ENCODE results near the gene PTPRT. TPM values are rescaled to one million over a fixed set of nuclear protein-coding genes. Genes with fewer than 3 reads are reported as not detected.

Gene PTPRT
- total RNA-seq, 1 donor from 2014 or later: not detected

GRCh38 chr20:42419814-42420532, 769.7 kb downstream of the PTPRT start:
- DNase-seq (ENCODE audit: low read depth, low spot score): no peak

DNA sequence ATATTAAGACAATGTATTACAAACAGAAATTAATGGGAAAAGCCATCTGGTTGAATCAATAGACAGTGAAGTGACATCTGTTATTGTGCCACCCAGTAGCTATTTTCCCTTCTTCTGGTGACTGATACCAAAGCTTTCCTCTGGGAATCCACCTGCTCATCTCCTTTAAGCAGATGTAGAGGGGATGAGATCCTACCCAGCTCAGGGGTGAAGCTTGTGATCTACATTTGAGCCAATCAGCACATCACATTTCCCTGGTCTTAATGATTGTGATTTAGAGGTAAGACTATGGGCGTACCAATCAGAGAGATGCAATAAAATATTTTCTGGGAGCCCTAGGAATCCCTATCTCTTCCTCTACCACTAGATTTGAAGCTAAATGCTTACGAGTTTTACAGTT, 782.9 kb downstream of the PTPRT start:
- DNase-seq (ENCODE audit: low read depth, low spot score): no peak

DNA sequence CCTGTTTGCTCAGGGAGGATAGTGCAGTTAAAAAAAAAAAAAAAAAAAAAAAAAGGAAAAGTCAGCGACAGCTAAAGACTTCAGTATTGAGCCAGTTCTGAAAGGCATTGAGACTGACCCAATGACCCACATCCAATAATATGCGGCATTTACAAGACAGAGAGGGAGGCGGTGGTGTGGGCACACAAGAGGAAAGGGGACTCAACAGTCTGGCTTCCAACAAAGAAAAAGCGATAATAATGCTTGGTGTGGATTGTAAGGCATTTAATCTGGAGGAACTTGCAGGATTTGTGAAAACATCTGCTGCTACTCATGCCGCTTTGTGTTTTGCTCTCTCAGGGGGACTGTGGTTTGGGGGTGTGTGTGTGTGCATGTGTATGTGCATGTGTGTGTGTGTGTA, 787.3 kb downstream of the PTPRT start:
- DNase-seq (ENCODE audit: low read depth, low spot score): no peak

GRCh38 chr20:42401613-42402012, 788.1 kb downstream of the PTPRT start:
- DNase-seq (ENCODE audit: low read depth, low spot score): no peak

DNA sequence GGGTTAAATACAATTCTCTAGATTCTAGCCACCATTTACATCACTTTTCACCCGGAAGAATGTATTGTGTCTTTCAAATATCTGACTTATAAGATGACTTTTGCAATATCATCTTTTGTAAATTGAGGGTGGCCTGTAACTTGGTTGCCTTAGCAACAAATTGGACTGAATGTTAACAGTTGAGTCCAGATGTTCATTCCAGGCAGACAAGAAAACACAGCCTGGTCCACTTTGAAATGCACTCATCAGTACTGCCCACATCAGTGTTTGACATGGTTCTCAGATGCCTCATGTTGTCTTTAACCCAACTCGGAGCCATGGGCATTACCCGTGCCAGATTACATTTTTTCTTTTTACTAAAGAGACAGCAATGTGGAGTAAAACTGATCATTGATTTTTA, 789.9 kb downstream of the PTPRT start:
- DNase-seq (ENCODE audit: low read depth, low spot score): no peak

DNA sequence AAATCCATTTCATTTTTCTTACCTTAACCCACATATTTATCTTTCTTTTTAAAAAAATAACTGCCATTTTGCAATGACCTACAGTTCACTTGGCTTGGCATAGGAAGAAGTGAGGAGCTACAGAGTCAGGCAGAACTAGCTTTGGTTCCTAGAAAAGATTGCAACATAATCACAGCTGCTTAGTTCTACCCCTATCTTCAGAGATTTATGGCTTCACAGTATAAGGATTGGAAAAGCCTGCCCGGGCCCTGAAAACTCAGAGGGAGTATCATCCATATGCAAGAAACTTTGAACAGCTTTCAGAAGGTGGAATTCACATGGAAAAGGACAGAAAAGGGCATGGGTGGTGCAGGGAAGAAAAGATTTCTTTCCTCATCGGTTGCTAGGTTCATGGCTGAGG, 797.3 kb downstream of the PTPRT start:
- DNase-seq (ENCODE audit: low read depth, low spot score): no peak

DNA sequence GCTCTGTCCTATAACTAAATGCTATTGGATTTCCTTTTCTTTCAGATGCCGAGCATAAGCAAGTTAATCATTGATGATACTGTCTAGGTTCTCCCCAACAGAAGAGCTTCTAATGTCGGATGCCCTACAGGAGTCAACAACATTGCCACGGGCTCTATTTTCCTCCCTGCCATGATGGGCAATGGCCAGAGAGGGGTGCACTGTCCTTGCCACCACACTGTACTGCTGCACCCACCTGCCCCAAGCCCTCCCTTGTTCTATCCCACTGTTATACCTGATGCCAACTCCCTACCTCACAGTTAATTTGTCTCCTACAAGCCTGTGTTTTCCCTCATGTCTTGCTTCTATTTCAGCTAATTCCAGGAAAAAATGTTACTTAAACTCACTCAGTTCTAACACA, 797.9 kb downstream of the PTPRT start:
- DNase-seq (ENCODE audit: low read depth, low spot score): no peak

DNA sequence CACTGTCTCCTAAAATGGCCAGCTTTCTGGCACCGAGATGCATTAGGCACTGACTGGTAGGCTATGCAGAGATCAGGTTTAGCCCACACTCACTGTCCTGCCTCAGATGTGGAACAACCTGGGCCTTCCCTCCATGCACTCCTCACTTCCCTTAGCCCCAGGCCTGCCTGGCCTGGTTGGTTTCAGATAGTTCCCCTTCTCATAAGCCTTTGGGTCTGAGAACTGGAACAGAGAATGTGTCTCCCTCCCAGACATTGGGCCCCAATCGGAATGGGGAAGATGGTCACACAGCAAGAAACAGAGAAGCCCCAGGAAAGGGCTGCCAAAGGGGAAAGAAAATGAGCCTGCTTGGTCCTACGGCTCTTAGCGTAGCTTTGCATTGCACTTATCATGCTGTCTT, 809.4 kb downstream of the PTPRT start:
- no peak for DNase-seq (ENCODE audit: low read depth, low spot score)

- DNase-seq (ENCODE audit: low read depth, low spot score): no peak
Observed at GRCh38 chr20:42379385-42379784, 810.3 kb downstream of the PTPRT start.

GRCh38 chr20:42378826-42379225, 810.9 kb downstream of the PTPRT start:
- no peak for DNase-seq (ENCODE audit: low read depth, low spot score)

GRCh38 chr20:42376131-42376530, 813.6 kb downstream of the PTPRT start:
- DNase-seq (ENCODE audit: low read depth, low spot score): no peak

DNA sequence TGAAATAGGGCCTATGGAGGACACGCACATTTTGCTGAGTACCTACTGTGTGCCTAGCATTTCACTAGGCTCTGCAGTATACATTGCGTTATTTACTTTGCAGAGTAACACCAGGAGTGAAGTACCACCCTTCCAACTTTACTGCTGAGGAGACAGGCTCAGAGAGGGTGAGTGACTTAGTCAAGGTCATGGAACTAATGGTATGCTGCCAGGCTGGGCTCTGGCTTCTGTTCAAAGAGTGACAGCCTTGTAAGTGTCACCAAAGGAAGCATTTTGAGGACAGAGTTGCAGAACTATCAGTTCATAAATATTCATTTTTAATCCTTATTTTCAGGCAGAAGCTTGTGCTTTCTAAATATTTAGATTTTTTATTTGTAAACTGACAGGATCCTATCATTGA, 816.7 kb downstream of the PTPRT start:
- no peak for DNase-seq (ENCODE audit: low read depth, low spot score)

DNA sequence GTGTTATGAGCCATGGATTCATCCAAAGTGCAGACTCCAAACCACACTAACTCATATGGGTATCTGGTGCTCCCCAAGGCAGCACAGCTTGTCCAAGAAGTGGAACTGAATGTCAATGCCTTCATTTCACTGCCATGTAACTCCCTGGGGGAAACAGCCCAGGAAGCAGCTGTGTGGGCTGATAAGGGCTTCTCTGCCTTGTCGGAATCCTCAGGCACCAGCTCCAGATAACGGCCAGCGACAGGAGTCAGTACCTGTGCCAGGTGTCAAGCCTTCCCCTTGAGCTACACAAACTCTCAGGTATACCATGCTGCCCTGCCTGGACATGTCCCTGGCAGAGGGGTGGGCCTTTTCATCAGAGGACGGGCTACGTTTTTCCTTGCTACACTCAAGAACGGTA, 819.6 kb downstream of the PTPRT start:
- no peak for DNase-seq (ENCODE audit: low read depth, low spot score)

GRCh38 chr20:42368910-42369309, 820.8 kb downstream of the PTPRT start:
- no peak for DNase-seq (ENCODE audit: low read depth, low spot score)

GRCh38 chr20:42366626-42367025, 823.1 kb downstream of the PTPRT start:
- DNase-seq (ENCODE audit: low read depth, low spot score): no peak

- no peak for DNase-seq (ENCODE audit: low read depth, low spot score)
Observed at GRCh38 chr20:42364446-42364845, 825.3 kb downstream of the PTPRT start.

DNA sequence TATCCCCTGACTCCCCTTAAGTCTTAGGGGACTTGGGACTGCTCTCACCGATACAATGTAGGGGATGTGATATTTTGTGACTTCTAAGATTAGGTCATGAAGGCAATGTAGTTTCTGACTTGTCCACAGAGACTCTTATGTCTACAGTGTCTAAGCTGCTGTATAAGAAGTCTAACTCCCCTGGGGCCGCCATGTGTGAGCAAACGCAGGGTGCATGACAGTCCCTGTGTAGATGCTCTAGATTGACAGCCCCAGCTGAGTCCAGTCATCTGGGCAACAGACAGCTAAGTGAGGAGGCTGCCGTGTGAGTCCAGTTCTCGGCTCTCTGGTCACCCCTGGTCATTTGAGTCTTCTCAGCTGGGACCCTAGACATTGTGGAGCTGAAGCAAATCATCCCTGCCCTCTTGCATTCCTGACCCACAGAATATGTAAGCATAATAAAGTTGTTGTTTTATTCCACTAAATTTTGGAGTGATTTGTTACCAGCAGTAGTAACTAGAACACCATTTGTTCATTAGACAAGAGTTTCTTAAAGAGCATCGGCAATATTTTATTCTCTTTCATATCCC, 828.2 kb downstream of the PTPRT start:
- DNase-seq (ENCODE audit: low read depth, low spot score): no peak

GRCh38 chr20:42360621-42361020, 829.1 kb downstream of the PTPRT start:
- DNase-seq (ENCODE audit: low read depth, low spot score): no peak

DNA sequence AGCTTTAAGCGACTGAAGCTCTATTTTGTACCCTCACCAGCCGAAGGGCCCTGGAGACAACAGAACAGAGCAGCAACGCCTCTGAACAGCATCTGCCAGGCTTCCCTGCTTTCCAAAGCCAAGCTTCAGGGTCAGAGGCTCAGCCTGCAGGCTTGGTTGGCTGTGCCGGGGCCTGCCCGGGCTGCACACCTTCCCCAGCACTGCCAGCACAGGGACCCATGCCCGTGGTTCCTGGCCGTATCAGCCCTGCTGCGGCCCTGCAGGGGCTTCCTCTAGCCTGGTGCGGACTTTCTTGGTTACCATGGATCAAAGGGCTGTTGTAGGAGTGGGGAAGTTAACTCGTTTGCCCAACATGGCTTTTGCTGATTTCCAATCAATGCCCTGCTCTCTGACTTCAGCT, 830.1 kb downstream of the PTPRT start:
- no peak for DNase-seq (ENCODE audit: low read depth, low spot score)

DNA sequence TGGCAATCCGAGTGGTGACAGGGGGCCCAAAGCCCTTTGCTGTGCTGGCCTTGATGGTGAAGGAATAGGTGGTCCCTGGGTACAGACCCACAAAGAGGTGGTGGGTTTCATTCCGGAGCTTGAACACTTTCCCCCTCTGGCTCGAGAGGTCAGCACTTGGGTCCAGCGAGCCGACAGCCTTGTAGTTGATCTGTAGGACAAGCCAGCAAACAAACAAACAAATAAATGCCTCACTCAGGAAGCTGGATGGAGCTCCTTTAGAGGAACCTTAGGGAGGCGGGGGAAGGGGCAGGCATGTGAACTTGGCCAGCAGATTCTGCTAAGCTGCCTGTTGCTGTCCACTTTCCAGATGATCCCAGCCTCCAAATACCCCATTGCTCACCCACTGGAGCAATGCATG, 837.6 kb downstream of the PTPRT start:
- no peak for DNase-seq (ENCODE audit: low read depth, low spot score)

- no peak for DNase-seq (ENCODE audit: low read depth, low spot score)
Observed at GRCh38 chr20:42350521-42350920, 839.2 kb downstream of the PTPRT start.

DNA sequence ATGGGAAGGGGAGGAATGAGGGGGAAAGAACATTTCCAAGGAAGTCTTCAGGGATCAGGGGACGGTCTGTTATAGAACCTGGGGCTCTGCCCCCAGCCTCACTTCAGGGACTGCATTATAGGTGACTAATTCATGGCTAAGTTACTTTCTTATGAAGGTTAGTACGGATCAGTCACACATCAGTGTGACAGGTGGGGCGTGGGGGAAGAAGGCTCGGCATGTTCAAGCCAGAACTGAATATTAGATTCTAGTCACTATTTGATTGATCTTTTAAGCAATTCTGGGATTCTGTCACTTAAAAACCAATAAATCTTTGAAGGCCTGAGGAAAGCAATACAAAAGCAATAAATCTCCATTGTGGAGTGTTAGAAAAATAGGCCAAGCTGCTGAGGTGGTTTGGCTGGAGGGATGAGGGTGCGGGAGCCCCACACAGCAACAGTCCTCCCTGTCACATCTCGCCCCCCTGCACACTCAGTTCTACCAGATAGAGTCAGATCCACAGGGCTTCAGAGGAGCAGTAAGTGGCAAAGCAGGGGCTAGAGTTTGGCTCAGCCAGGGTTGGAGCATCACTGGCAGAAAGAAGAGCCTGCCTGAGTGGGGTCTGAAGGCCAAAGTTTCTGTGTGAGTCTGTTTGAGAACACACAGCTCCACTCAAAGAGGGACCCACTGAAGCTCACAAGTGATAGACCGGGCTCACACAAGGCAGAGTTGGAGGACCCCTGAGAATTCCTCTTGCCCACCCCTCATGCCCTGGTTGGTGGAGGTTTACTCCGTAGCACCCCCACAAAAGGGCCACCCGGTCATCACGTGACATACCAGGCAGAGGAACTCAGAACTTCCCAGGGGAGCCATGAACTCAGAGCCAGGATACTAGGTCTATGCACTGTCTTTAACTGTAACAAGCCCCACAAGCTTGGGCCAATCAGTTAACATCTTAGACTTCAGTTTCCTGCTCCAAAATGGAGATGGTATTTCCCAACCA, 843.2 kb downstream of the PTPRT start:
- no peak for DNase-seq (ENCODE audit: low read depth, low spot score)

Measured in pulmonary artery endothelial cell (primary cell).